HG02884 (cell line): ENCODE measurements around the gene CYP19A1.
A peak's percentile ranks its signal among the peaks of the same experiment; 100 is the strongest.

Experiments used
- ATAC-seq: cut with Tn5 transposase; IDR thresholded peaks from one replicate; pipeline ENCODE4 v1.9.1; 2021; ENCODE audit warnings: mild to moderate bottlenecking, moderate library complexity; ENCODE audit not compliant: unreplicated experiment

Gene CYP19A1

GRCh38 chr15:51363383-51363782 lies 25.0 kb upstream of the CYP19A1 start:
- ATAC-seq, result no peak

GRCh38 chr15:51359981-51360380 lies 21.6 kb upstream of the CYP19A1 start:
- no peak for ATAC-seq

GRCh38 chr15:51356983-51357382 lies 18.6 kb upstream of the CYP19A1 start:
- no peak for ATAC-seq

GRCh38 chr15:51356147-51356546 lies 17.8 kb upstream of the CYP19A1 start:
- ATAC-seq, result no peak

- no peak for ATAC-seq
Observed at GRCh38 chr15:51355096-51355495, 16.7 kb upstream of the CYP19A1 start.

GRCh38 chr15:51353976-51354375 lies 15.6 kb upstream of the CYP19A1 start:
- no peak for ATAC-seq

GRCh38 chr15:51350723-51351122 lies 12.3 kb upstream of the CYP19A1 start:
- ATAC-seq, result no peak

- peak; percentile 15 for ATAC-seq
Observed at GRCh38 chr15:51349156-51349844, 10.9 kb upstream of the CYP19A1 start.

GRCh38 chr15:51348688-51349087 lies 10.3 kb upstream of the CYP19A1 start:
- ATAC-seq, result peak; percentile 94

- ATAC-seq, result no peak
Observed at GRCh38 chr15:51346136-51346535, 7.7 kb upstream of the CYP19A1 start.

- no peak for ATAC-seq
Observed at GRCh38 chr15:51343466-51343865, 5.1 kb upstream of the CYP19A1 start.

GRCh38 chr15:51342227-51342999 lies 4.0 kb upstream of the CYP19A1 start:
- no peak for ATAC-seq

GRCh38 chr15:51341366-51342226 lies 3.2 kb upstream of the CYP19A1 start, which contains the start of gene GLDN:
Gene GLDN (plus strand): TSS chr15:51341655. CDS start chr15:51341685, 30 bp downstream.
- ATAC-seq, result no peak

GRCh38 chr15:51335538-51336410 lies 2.6 kb downstream of the CYP19A1 start:
- peak; percentile 78 for ATAC-seq

- ATAC-seq, result no peak
Observed at GRCh38 chr15:51335087-51335486, 3.3 kb downstream of the CYP19A1 start.

GRCh38 chr15:51334011-51334451 lies 4.4 kb downstream of the CYP19A1 start:
- ATAC-seq, result no peak

GRCh38 chr15:51333571-51333970 lies 4.8 kb downstream of the CYP19A1 start:
- no peak for ATAC-seq

- no peak for ATAC-seq
Observed at GRCh38 chr15:51332206-51333147, 5.9 kb downstream of the CYP19A1 start.

- ATAC-seq, result no peak
Observed at GRCh38 chr15:51331141-51331540, 7.3 kb downstream of the CYP19A1 start.
